ENCODE data around the gene TSC22D2.

- TF ChIP-seq POLR2AphosphoS5 (IDR thresholded peaks at IDR 0.05; ENCODE audit: borderline replicate concordance, low read depth, low read length) (no peak), EZH2 (IDR thresholded peaks at IDR 0.05) (no peak)
These were observed 35.8 kb upstream of the TSC22D2 start for GRCh38 chr3:150372320-150372719.
